HCT116 (cell line): ENCODE results near the gene ZNF91. TPM values are rescaled to one million over a fixed set of nuclear protein-coding genes. Genes with fewer than 3 reads are reported as not detected.

Experiments
- ATAC-seq: fragments of 200-7000 bp; cut with Tn5 transposase; 2 replicates; pipeline ENCODE4 v1.9.1; 2020; ENCODE audit warnings: mild to moderate bottlenecking, moderate library complexity
- BruUV-seq: library from RNA; stranded (reverse); fragments of 400-500 nt; replicated peaks from 2 replicates; lab custom pipeline; 2021; lab: Mats Ljungman, UMichigan
- CTCF ChIA-PET: fragments of 300-600 bp; sonication (Branson Sonifier 250); formaldehyde crosslinking; loops from one replicate; lab custom pipeline; 2021; ENCODE audit warnings: antibody characterized with exemption; lab: Charles Lee
- POLR2A ChIA-PET: fragments of 300-600, 350-600 bp; sonication (Branson Sonifier 250); formaldehyde crosslinking; loops from one replicate; lab custom pipeline; 2021; ENCODE audit warnings: antibody characterized with exemption; lab: Charles Lee
- RAD21 ChIA-PET, 2 experiments: fragments of 300-600 bp; sonication (Branson Sonifier 250); formaldehyde crosslinking; loops; one replicate each; lab custom pipeline; 2023; ENCODE audit warnings: low total read pairs in 2 of 2; ENCODE audit not compliant: uncharacterized antibody in 2 of 2, unreplicated experiment in 2 of 2, low non-redundant PET in 1 of 2; lab: Charles Lee
- DNase-seq: peaks from one replicate; pipeline ENCODE4 v3.0.0-alpha.2; 2010; ENCODE audit warnings: low read depth, low spot score
- H2AFZ ChIP-seq: fragments of 200-600 bp; shearing (Covaris generic), sonication (generic); 2 replicates; pipeline ENCODE4 v1.6.1; 2017; ENCODE audit warnings: low read depth, mixed run types, mixed read lengths, antibody characterized with exemption, low read length; ENCODE audit not compliant: poor library complexity, severe bottlenecking
- H3K27ac ChIP-seq: 2 replicates; pipeline ENCODE4 v1.5.1; 2012; ENCODE audit warnings: low read depth, low read length
- H3K27me3 ChIP-seq: fragments of 200-600 bp; sonication (generic); 2 replicates; pipeline ENCODE4 v1.6.1; 2016; ENCODE audit warnings: mixed run types, low read length, mixed read lengths; ENCODE audit not compliant: insufficient read depth
- H3K36me3 ChIP-seq, 2 experiments: fragments of 200-500 bp in 1 of 2; fragments of 200-600 bp in 1 of 2; sonication (Bioruptor generic) in 1 of 2; sonication (generic) in 1 of 2; 2 replicates each; pipeline versions ENCODE4 v1.5.1 to v1.6.1; 2014 to 2016; ENCODE audit warnings: low read length in 2 of 2, inconsistent platforms in 1 of 2, mixed read lengths in 1 of 2, mixed run types in 1 of 2; ENCODE audit not compliant: insufficient read depth in 2 of 2, control insufficient read depth in 1 of 2
- H3K4me1 ChIP-seq, 2 experiments: fragments of 200-600 bp in 1 of 2; sonication (generic) in 1 of 2; 2 replicates each; pipeline versions ENCODE4 v1.5.1 to v1.6.1; 2012 to 2017; ENCODE audit warnings: low read length in 2 of 2, inconsistent platforms in 1 of 2, mild to moderate bottlenecking in 1 of 2, mixed read lengths in 1 of 2, mixed run types in 1 of 2, moderate library complexity in 1 of 2; ENCODE audit not compliant: insufficient read depth in 2 of 2, control insufficient read depth in 1 of 2
- H3K4me2 ChIP-seq: fragments of 200-600 bp; sonication (generic); 2 replicates; pipeline ENCODE4 v1.6.1; 2017; ENCODE audit warnings: mixed run types, low read length, mixed read lengths
- H3K4me3 ChIP-seq, 2 experiments: fragments of 200-600 bp in 1 of 2; sonication (generic) in 1 of 2; replicated peaks in 1 of 2; 2 replicates each; pipeline ENCODE4 v1.5.1; 2011 to 2016; ENCODE audit warnings: low read length in 2 of 2, control low read depth in 1 of 2, low read depth in 1 of 2, mild to moderate bottlenecking in 1 of 2, mixed read lengths in 1 of 2, mixed run types in 1 of 2
- H3K79me2 ChIP-seq: fragments of 200-600 bp; sonication (generic); 2 replicates; pipeline ENCODE4 v1.6.1; 2017; ENCODE audit warnings: mild to moderate bottlenecking, mixed run types, low read length, moderate library complexity, mixed read lengths; ENCODE audit not compliant: insufficient read depth
- H3K9ac ChIP-seq: fragments of 200-600 bp; sonication (generic); 2 replicates; pipeline ENCODE4 v1.6.1; 2016; ENCODE audit warnings: low read length, mixed read lengths
- H3K9me2 ChIP-seq: fragments of 200-600 bp; sonication (generic), shearing (Covaris generic); 2 replicates; pipeline ENCODE4 v1.6.1; 2017; ENCODE audit warnings: mixed run types, mild to moderate bottlenecking, moderate library complexity; ENCODE audit not compliant: insufficient read depth
- H3K9me3 ChIP-seq, 2 experiments: fragments of 200-500 bp in 1 of 2; fragments of 200-600 bp in 1 of 2; sonication (Bioruptor generic) in 1 of 2; sonication (generic) in 1 of 2; 2 replicates each; pipeline ENCODE4 v1.6.1; 2014 to 2017; ENCODE audit warnings: low read length in 2 of 2, mixed read lengths in 2 of 2, inconsistent platforms in 1 of 2, low read depth in 1 of 2, mild to moderate bottlenecking in 1 of 2, mixed run types in 1 of 2, moderate library complexity in 1 of 2; ENCODE audit not compliant: control insufficient read depth in 1 of 2, insufficient read depth in 1 of 2
- H4K20me1 ChIP-seq: fragments of 200-600 bp; sonication (generic), shearing (Covaris generic); 2 replicates; pipeline ENCODE4 v1.6.1; 2017; ENCODE audit warnings: mixed run types, mild to moderate bottlenecking, moderate library complexity; ENCODE audit not compliant: insufficient read depth
- CBX3 ChIP-seq: IDR thresholded peaks from 2 replicates; pipeline ENCODE4 v1.6.1; 2012; ENCODE audit warnings: low read depth
- JUND ChIP-seq: IDR thresholded peaks from 2 replicates; pipeline ENCODE4 v1.6.1; 2012
- MAX ChIP-seq: IDR thresholded peaks from 2 replicates; pipeline ENCODE4 v1.6.1; 2012
- SRF ChIP-seq: IDR thresholded peaks from 2 replicates; pipeline ENCODE4 v1.6.1; 2012; ENCODE audit warnings: low read depth
- YY1 ChIP-seq: IDR thresholded peaks from 2 replicates; pipeline ENCODE4 v1.6.1; 2011; ENCODE audit warnings: low read length, low read depth, moderate library complexity, mild to moderate bottlenecking; ENCODE audit not compliant: insufficient replicate concordance; ENCODE audit errors: extremely low read depth
- intact Hi-C: fragments of 100-400 bp; cut with micrococcal nuclease; formaldehyde crosslinking; loops from 2 replicates; pipeline ENCODE4 v1.10.0; 2022
- total RNA-seq: library from RNA; stranded (reverse); gene quantifications from one replicate; pipeline ENCODE4 v1.2.1, GENCODE V29; 2021; ENCODE audit not compliant: unreplicated experiment
- TF ChIP-seq, protein P1 (sequence below): IDR thresholded peaks from 2 replicates; pipeline ENCODE4 v1.6.1; 2012; ENCODE audit warnings: low read depth

ZNF91 gene
- total RNA-seq, 1 experiment from 2014 or later, result 12.3 TPM

DNA sequence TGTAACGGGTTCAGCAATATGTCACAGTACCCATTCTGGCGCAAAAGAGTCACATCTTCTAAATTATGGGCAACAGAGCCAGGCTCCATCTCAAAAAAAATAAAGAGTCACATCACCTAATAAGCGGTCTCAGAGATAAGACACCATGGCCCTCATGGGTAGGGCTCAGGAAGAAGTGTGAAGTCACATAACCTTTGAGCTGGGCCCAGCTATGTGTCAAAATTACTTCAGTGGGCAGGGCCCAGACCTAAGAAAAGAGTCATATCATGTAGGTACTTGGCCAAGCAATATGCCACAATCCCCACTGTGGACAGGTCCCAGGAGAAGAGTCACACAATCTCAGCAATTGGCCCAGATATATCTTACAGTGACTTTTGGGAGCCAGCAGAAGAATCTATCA lies 11.4 kb upstream of the ZNF91 start:
- CTCF ChIA-PET, result no interaction called here
- Histone ChIP-seq H3K9me3 (peaks cover 0 to 11% of the 10 kb centered on the region in 2 experiments; a peak in 2 of 4 replicates), H3K27ac (no peak overlapping the region), H3K9me2 (no peaks in the 10 kb centered on the region), H3K27me3 (no peaks in the 10 kb centered on the region), H4K20me1 (no peaks in the 10 kb centered on the region), H3K79me2 (no peaks in the 10 kb centered on the region), H3K4me2 (no peak overlapping the region), H2AFZ (no peak overlapping the region), H3K9ac (no peak overlapping the region), H3K4me3 (no peak overlapping the region), H3K4me1 (no peaks in the 10 kb centered on the region), H3K36me3 (no peaks in the 10 kb centered on the region)
- TF ChIP-seq JUND (no peak), CBX3 (no peak)
- ATAC-seq (no peak), DNase-seq (no peak)
- intact Hi-C loops, result no loop called here
- POLR2A ChIA-PET, result no interaction called here
- BruUV-seq, result no TSS peak
- RAD21 ChIA-PET, result no interaction called here

- H3K9ac ChIP-seq, result no peak overlapping the region
- ChIA-PET CTCF (no interaction called here), RAD21 (no interaction called here), POLR2A (no interaction called here)
- ATAC-seq, result no peak
- H2AFZ ChIP-seq, result no peak overlapping the region
- TF ChIP-seq SRF, result no peak
- TF ChIP-seq JUND, result no peak
- TF ChIP-seq YY1, result no peak
- TF ChIP-seq, protein P1, sequence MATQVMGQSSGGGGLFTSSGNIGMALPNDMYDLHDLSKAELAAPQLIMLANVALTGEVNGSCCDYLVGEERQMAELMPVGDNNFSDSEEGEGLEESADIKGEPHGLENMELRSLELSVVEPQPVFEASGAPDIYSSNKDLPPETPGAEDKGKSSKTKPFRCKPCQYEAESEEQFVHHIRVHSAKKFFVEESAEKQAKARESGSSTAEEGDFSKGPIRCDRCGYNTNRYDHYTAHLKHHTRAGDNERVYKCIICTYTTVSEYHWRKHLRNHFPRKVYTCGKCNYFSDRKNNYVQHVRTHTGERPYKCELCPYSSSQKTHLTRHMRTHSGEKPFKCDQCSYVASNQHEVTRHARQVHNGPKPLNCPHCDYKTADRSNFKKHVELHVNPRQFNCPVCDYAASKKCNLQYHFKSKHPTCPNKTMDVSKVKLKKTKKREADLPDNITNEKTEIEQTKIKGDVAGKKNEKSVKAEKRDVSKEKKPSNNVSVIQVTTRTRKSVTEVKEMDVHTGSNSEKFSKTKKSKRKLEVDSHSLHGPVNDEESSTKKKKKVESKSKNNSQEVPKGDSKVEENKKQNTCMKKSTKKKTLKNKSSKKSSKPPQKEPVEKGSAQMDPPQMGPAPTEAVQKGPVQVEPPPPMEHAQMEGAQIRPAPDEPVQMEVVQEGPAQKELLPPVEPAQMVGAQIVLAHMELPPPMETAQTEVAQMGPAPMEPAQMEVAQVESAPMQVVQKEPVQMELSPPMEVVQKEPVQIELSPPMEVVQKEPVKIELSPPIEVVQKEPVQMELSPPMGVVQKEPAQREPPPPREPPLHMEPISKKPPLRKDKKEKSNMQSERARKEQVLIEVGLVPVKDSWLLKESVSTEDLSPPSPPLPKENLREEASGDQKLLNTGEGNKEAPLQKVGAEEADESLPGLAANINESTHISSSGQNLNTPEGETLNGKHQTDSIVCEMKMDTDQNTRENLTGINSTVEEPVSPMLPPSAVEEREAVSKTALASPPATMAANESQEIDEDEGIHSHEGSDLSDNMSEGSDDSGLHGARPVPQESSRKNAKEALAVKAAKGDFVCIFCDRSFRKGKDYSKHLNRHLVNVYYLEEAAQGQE, result no peak
- TF ChIP-seq MAX, result no peak
- no peaks in the 10 kb centered on the region for H3K36me3 ChIP-seq
- H3K9me2 ChIP-seq, result no peaks in the 10 kb centered on the region
- no peaks in the 10 kb centered on the region for H3K27me3 ChIP-seq
- H3K9me3 ChIP-seq, result peaks cover 0 to 11% of the 10 kb centered on the region in 2 experiments; a peak in 2 of 4 replicates
- DNase-seq, result no peak
- H3K4me1 ChIP-seq, result no peaks in the 10 kb centered on the region
- no peak overlapping the region for H3K27ac ChIP-seq
- no peaks in the 10 kb centered on the region for H4K20me1 ChIP-seq
- H3K79me2 ChIP-seq, result no peaks in the 10 kb centered on the region
- intact Hi-C loops, result no loop called here
- no TSS peak for BruUV-seq
- H3K4me3 ChIP-seq, result no peak overlapping the region
- no peak overlapping the region for H3K4me2 ChIP-seq
These were observed 10.8 kb upstream of the ZNF91 start for GRCh38 chr19:23406091-23406490.
